K562 (cell line): ENCODE data around the gene RHEB. TPM values are rescaled to one million over a fixed set of nuclear protein-coding genes. Genes with fewer than 3 reads are reported as not detected.

Experiments used
- E2F3 ChIP-seq: fragments of 250-450 bp; sonication (Bioruptor Pico); IDR thresholded peaks from 2 replicates; pipeline ENCODE4 v1.4.0; 2020; ENCODE audit warnings: mild to moderate bottlenecking
- ELK1 ChIP-seq: sonication (generic); formaldehyde crosslinking; IDR thresholded peaks from 2 replicates; pipeline ENCODE4 v1.8.1; 2022; ENCODE audit warnings: missing genetic modification reagents
- EZH2 ChIP-seq: IDR thresholded peaks from 2 replicates; pipeline ENCODE4 v1.6.1; 2012; ENCODE audit warnings: low read depth, mild to moderate bottlenecking, inconsistent platforms, low read length, borderline replicate concordance
- FIP1L1 ChIP-seq: fragments of 200-400 bp; formaldehyde crosslinking; IDR thresholded peaks from 2 replicates; pipeline ENCODE4 v1.6.1; 2018; ENCODE audit warnings: mild to moderate bottlenecking, low read depth, low read length; ENCODE audit not compliant: poor library complexity, severe bottlenecking
- HDAC2 ChIP-seq: fragments of 450-650 bp; IDR thresholded peaks from 2 replicates; pipeline ENCODE4 v1.6.1; 2016; ENCODE audit warnings: mild to moderate bottlenecking
- HNRNPL ChIP-seq: fragments of 200-400 bp; formaldehyde crosslinking; IDR thresholded peaks from 2 replicates; pipeline ENCODE4 v1.6.1; 2017; ENCODE audit warnings: low read depth, mild to moderate bottlenecking, low read length
- KDM1A ChIP-seq, 2 experiments: fragments of 450-650 bp; IDR thresholded peaks; 2 replicates each; pipeline ENCODE4 v1.6.1; 2016; ENCODE audit warnings: mild to moderate bottlenecking in 2 of 2
- MCM2 ChIP-seq: fragments of 450-650 bp; IDR thresholded peaks from 2 replicates; pipeline ENCODE4 v1.6.1; 2017; ENCODE audit warnings: low read depth, mild to moderate bottlenecking
- MIER1 ChIP-seq: fragments of 450-650 bp; IDR thresholded peaks from 2 replicates; pipeline ENCODE4 v1.6.1; 2016; ENCODE audit warnings: antibody characterized with exemption, mild to moderate bottlenecking, low read depth
- NCOA6 ChIP-seq: fragments of 450-650 bp; IDR thresholded peaks from 2 replicates; pipeline ENCODE4 v1.6.1; 2017; ENCODE audit warnings: mild to moderate bottlenecking
- NR2C1 ChIP-seq, 2 experiments: fragments of 450-650 bp; IDR thresholded peaks; 2 replicates each; pipeline ENCODE4 v1.6.1; 2017; ENCODE audit warnings: mild to moderate bottlenecking in 2 of 2, antibody characterized with exemption in 1 of 2, inconsistent platforms in 1 of 2, missing compliant biosample characterization in 1 of 2, missing genetic modification characterization in 1 of 2
- PHB ChIP-seq: fragments of 250-450 bp; sonication (Bioruptor Pico); IDR thresholded peaks from 2 replicates; pipeline ENCODE4 v1.5.0; 2021
- POLR2AphosphoS5 ChIP-seq: IDR thresholded peaks from 2 replicates; pipeline ENCODE4 v1.6.1; 2011; ENCODE audit warnings: mild to moderate bottlenecking, low read depth, low read length, moderate library complexity; ENCODE audit not compliant: control insufficient read depth, insufficient read depth
- PTBP1 ChIP-seq: fragments of 200-400 bp; formaldehyde crosslinking; IDR thresholded peaks from 2 replicates; pipeline ENCODE4 v1.6.1; 2017; ENCODE audit warnings: low read depth, low read length
- RAD21 ChIP-seq, 2 experiments: fragments of 250-450 bp in 1 of 2; fragments of 450-650 bp in 1 of 2; sonication (Bioruptor Pico) in 1 of 2; formaldehyde crosslinking in 1 of 2; IDR thresholded peaks in 1 of 2; conservative IDR thresholded peaks in 1 of 2; 2 replicates each; pipeline versions ENCODE4 v1.4.0 to v1.8.0; 2020 to 2022; ENCODE audit warnings: mild to moderate bottlenecking in 2 of 2, moderate library complexity in 1 of 2
- RBM17 ChIP-seq: fragments of 200-400 bp; formaldehyde crosslinking; IDR thresholded peaks from 2 replicates; pipeline ENCODE4 v1.6.1; 2017; ENCODE audit warnings: low read depth, mild to moderate bottlenecking, low read length, borderline replicate concordance
- RFX7 ChIP-seq: fragments of 250-450 bp; sonication (Bioruptor Pico); IDR thresholded peaks from 2 replicates; pipeline ENCODE4 v1.5.1; 2021; ENCODE audit warnings: mild to moderate bottlenecking
- RUNX1 ChIP-seq: sonication (generic); IDR thresholded peaks from 2 replicates; pipeline ENCODE4 v1.6.1; 2016; ENCODE audit warnings: antibody characterized with exemption, low read depth
- SAP30 ChIP-seq: fragments of 200-600 bp; sonication (generic); IDR thresholded peaks from 2 replicates; pipeline ENCODE4 v1.6.1; 2012; ENCODE audit warnings: borderline replicate concordance, low read depth, mild to moderate bottlenecking, moderate library complexity, low read length, control low read depth, inconsistent platforms; ENCODE audit not compliant: insufficient read depth, poor library complexity, severe bottlenecking
- SRF ChIP-seq, 2 experiments: fragments of 250-450, 450-650 bp in 1 of 2; sonication (Bioruptor Pico) in 1 of 2; sonication (generic) in 1 of 2; formaldehyde crosslinking; IDR thresholded peaks; 2 replicates each; pipeline versions ENCODE4 v1.5.0 to v1.5.1; 2020 to 2022; ENCODE audit warnings: mild to moderate bottlenecking in 1 of 2, missing genetic modification reagents in 1 of 2
- TCF3 ChIP-seq: sonication (generic); formaldehyde crosslinking; IDR thresholded peaks from 2 replicates; pipeline ENCODE4 v1.4.0; 2020; ENCODE audit warnings: mild to moderate bottlenecking, missing genetic modification reagents
- ZKSCAN1 ChIP-seq: fragments of 150-350 bp; IDR thresholded peaks from 2 replicates; pipeline ENCODE4 v1.6.1; 2016; ENCODE audit warnings: low read depth, low read length
- ZNF121 ChIP-seq: sonication (generic); formaldehyde crosslinking; conservative IDR thresholded peaks from 2 replicates; pipeline ENCODE4 v1.8.0; 2022; ENCODE audit warnings: missing genetic modification reagents
- ZNF224 ChIP-seq: sonication (generic); formaldehyde crosslinking; IDR thresholded peaks from 2 replicates; pipeline ENCODE4 v1.8.0; 2022; ENCODE audit warnings: mild to moderate bottlenecking, missing genetic modification reagents
- ZNF41 ChIP-seq: fragments of 250-450 bp; sonication (Bioruptor Pico); conservative IDR thresholded peaks from 2 replicates; pipeline ENCODE4 v1.4.0; 2020; ENCODE audit warnings: mild to moderate bottlenecking
- ZNF668 ChIP-seq: fragments of 250-450 bp; sonication (Bioruptor Pico); IDR thresholded peaks from 2 replicates; pipeline ENCODE4 v1.8.0; 2022; ENCODE audit warnings: mild to moderate bottlenecking, inconsistent platforms
- polyA plus RNA-seq, 8 experiments: library from polyadenylated mRNA; depleted of rRNA in 4 of 8; stranded (reverse) in 5 of 8; unstranded in 3 of 8; fragments of >200 nt; fragmentation: Nextera tagmentation in 2 of 8; fragmentation: Illumina TruSeq in 1 of 8; extraction: Ambion mirVana in 2 of 8; extraction: Trizol in 1 of 8; gene quantifications; 2 replicates each; pipeline versions ENCODE4 v1.2.1 to v1.2.3, GENCODE V29; 2011 to 2014; ENCODE audit warnings: inconsistent platforms in 1 of 8, missing spikeins in 1 of 8
- total RNA-seq, 7 experiments: library from RNA; depleted of rRNA in 6 of 7; stranded (reverse); fragments of >200 nt in 6 of 7; fragmentation: Illumina TruSeq in 2 of 7; extraction: Trizol in 2 of 7; gene quantifications; 2 replicates each; pipeline versions ENCODE4 v1.2.1 to v1.2.3, GENCODE V29; 2011 to 2021; ENCODE audit warnings: low replicate concordance in 1 of 7
- TF ChIP-seq, protein P1 (sequence below): fragments of 450-650 bp; formaldehyde crosslinking; IDR thresholded peaks from 2 replicates; pipeline ENCODE4 v1.4.0; 2020; ENCODE audit warnings: mild to moderate bottlenecking, moderate library complexity

The RHEB gene
- total and polyA plus RNA-seq, 9 of the 15 experiments (the other 6 are each of a cell fraction or from before 2014, with no cell fraction given): 28.5 to 249 (median 182) TPM

DNA sequence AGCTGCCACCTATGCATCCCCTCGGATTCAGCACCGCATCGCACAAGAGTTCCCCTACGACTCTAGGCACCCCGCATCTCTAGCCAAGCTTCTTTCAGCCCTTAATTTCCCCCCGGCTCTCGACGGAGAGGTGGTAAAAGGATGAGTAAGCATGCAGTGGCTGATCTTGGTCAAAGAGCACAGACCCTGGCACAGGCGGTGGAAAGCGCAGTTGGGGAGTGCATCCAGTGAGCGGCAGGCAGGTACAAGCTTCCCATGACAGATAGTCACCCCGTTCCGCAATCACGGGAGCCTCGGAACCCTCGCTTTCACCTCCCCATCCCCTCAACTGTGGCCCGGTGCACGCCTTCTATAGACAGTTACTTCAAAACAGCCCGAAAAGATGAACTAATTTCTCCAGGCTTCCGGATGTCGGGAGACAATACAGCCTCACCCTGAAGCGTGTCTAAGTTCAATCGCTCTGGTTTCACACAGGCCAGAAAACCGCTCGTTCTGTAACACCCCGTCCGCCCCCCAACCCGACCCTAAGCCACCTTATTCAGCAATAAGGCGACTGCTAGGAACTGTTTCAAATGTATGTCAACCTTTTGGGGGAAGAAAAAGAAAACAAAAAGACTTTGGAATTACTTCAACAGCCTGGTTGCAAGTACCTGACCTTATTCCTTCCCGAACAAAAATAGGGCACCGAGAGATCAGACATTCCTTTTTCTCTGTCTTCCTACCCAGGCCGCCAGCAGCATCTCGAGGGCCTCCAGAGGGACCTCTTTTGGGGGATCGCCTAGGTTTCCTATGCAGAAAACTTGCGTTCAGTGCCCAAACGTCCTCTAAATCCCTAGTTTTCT, 1.4 kb downstream of the RHEB start (continued):
- TF ChIP-seq HDAC2 (peak; percentile 51; the same call in 1 of the 2 replicates), EZH2 (no peak), RBM17 (no peak), NCOA6 (no peak), RUNX1 (no peak), MCM2 (no peak), HNRNPL (no peak), RFX7 (CRISPR knock-in tag) (no peak), PTBP1 (no peak), PHB (CRISPR knock-in tag) (no peak), ZNF224 (0 out of 2 replicates have a peak, but pooled peaks have one; percentile 23), RAD21 (CRISPR knock-in tag; conservative IDR thresholded peaks at IDR 0.05 in 1 of 2, IDR thresholded peaks at IDR 0.05 in 1 of 2) (no peak; a peak in 1 of 4 replicates), ZNF668 (CRISPR knock-in tag) (no peak), E2F3 (0 out of 2 replicates have a peak, but pooled peaks have one; percentile 65), POLR2AphosphoS5 (peak; percentile 1; the same call in 1 of the 2 replicates), MIER1 (no peak; the same call in 1 of the 2 replicates), ZNF121 (no peak), ELK1 (no peak), SRF (CRISPR knock-in tag; IDR thresholded peaks at IDR 0.05) (no peak), TCF3 (CRISPR knock-in tag) (0 out of 2 replicates have a peak, but pooled peaks have one; percentile 5), ZKSCAN1 (0 out of 2 replicates have a peak, but pooled peaks have one; percentile 12), ZNF41 (CRISPR knock-in tag) (no peak), SAP30 (peak; percentile 26), KDM1A (IDR thresholded peaks at IDR 0.05) (peak in 1 of 2 experiments; percentile 56; a peak in 1 of 4 replicates), NR2C1 (IDR thresholded peaks at IDR 0.05) (no peak), NR2C1 (tag; IDR thresholded peaks at IDR 0.05) (no peak), FIP1L1 (no peak)
- TF ChIP-seq, protein P1, sequence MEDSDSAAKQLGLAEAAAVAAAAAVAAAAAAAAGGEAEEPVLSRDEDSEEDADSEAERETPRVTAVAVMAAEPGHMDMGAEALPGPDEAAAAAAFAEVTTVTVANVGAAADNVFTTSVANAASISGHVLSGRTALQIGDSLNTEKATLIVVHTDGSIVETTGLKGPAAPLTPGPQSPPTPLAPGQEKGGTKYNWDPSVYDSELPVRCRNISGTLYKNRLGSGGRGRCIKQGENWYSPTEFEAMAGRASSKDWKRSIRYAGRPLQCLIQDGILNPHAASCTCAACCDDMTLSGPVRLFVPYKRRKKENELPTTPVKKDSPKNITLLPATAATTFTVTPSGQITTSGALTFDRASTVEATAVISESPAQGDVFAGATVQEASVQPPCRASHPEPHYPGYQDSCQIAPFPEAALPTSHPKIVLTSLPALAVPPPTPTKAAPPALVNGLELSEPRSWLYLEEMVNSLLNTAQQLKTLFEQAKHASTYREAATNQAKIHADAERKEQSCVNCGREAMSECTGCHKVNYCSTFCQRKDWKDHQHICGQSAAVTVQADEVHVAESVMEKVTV: no peak
